AG09309 (cell line): ENCODE data around the gene ATOSA.

Experiments used
- DNase-seq: peaks from one replicate; pipeline ENCODE4 v3.0.0-alpha.2; 2010; ENCODE audit warnings: low read depth
- H3K4me3 ChIP-seq: 2 replicates; pipeline ENCODE4 v1.5.1; 2011; ENCODE audit warnings: mild to moderate bottlenecking, low read depth, low read length, moderate library complexity; ENCODE audit not compliant: control insufficient read depth
- TF ChIP-seq, protein P1 (sequence below): IDR thresholded peaks from 2 replicates; pipeline ENCODE4 v1.5.1; 2011; ENCODE audit warnings: mild to moderate bottlenecking, low read depth, low read length, inconsistent platforms; ENCODE audit not compliant: insufficient read depth, control insufficient read depth; ENCODE audit errors: missing control alignments

Gene ATOSA

GRCh38 chr15:52717481-52717880 lies 38.3 kb upstream of the ATOSA start:
- no peak overlapping the region for H3K4me3 ChIP-seq
- DNase-seq: no peak
- TF ChIP-seq, protein P1, sequence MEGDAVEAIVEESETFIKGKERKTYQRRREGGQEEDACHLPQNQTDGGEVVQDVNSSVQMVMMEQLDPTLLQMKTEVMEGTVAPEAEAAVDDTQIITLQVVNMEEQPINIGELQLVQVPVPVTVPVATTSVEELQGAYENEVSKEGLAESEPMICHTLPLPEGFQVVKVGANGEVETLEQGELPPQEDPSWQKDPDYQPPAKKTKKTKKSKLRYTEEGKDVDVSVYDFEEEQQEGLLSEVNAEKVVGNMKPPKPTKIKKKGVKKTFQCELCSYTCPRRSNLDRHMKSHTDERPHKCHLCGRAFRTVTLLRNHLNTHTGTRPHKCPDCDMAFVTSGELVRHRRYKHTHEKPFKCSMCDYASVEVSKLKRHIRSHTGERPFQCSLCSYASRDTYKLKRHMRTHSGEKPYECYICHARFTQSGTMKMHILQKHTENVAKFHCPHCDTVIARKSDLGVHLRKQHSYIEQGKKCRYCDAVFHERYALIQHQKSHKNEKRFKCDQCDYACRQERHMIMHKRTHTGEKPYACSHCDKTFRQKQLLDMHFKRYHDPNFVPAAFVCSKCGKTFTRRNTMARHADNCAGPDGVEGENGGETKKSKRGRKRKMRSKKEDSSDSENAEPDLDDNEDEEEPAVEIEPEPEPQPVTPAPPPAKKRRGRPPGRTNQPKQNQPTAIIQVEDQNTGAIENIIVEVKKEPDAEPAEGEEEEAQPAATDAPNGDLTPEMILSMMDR: no peak

GRCh38 chr15:52716536-52716935 lies 37.3 kb upstream of the ATOSA start:
- DNase-seq: no peak
- TF ChIP-seq, protein P1: no peak
- H3K4me3 ChIP-seq: no peak overlapping the region

GRCh38 chr15:52715411-52715810 lies 36.2 kb upstream of the ATOSA start:
- H3K4me3 ChIP-seq: no peak overlapping the region
- no peak for DNase-seq
- TF ChIP-seq, protein P1: no peak

DNA sequence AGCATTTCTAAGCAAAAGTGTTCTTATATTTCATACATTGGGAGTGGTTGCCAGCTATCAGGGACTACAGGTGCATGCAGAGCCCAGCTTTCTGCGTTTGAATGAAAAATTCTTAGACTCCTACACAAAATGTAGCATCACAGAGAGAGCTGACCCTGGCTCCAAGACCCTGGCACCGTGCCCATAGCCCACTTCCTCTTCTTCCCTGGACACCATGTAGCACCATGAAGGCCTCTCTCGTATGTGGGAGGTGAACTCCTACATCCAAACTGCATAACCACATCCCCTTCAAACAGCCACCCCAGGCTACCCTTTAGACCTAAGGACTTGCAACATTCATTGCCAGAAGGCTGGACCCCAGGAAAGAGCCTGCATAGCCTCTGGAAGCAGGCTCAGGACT lies 35.8 kb upstream of the ATOSA start:
- H3K4me3 ChIP-seq: no peak overlapping the region
- TF ChIP-seq, protein P1: no peak
- no peak for DNase-seq

GRCh38 chr15:52710708-52711389 lies 31.7 kb upstream of the ATOSA start:
- H3K4me3 ChIP-seq: no peak overlapping the region
- TF ChIP-seq, protein P1: no peak
- no peak for DNase-seq

- H3K4me3 ChIP-seq: no peak overlapping the region
- TF ChIP-seq, protein P1: no peak
- DNase-seq: no peak
These were observed 31.0 kb upstream of the ATOSA start for GRCh38 chr15:52710050-52710707.
